Esophagus (tissue), 2 donors: ENCODE data around the gene MAP4. TPM values are rescaled to one million over a fixed set of nuclear protein-coding genes. Genes with fewer than 3 reads are reported as not detected.

Source experiments
- H3K27ac ChIP-seq, 2 donors: one replicate each; pipeline ENCODE4 v1.5.1; 2013; ENCODE audit warnings: low read depth in 2 of 2, mild to moderate bottlenecking in 2 of 2, inconsistent platforms in 1 of 2, low read length in 1 of 2, moderate library complexity in 1 of 2
- H3K27me3 ChIP-seq, 2 donors: one replicate each; pipeline ENCODE4 v1.6.1; 2013; ENCODE audit warnings: low read length in 2 of 2, control low read depth in 1 of 2, mild to moderate bottlenecking in 1 of 2; ENCODE audit not compliant: insufficient read depth in 2 of 2, control insufficient read depth in 1 of 2
- H3K36me3 ChIP-seq, 2 donors: one replicate each; pipeline ENCODE4 v1.6.1; 2013; ENCODE audit warnings: low read length in 1 of 2; ENCODE audit not compliant: control insufficient read depth in 2 of 2, insufficient read depth in 2 of 2
- H3K4me1 ChIP-seq, 2 donors: one replicate each; pipeline ENCODE4 v1.6.1; 2013; ENCODE audit warnings: low read length in 1 of 2; ENCODE audit not compliant: control insufficient read depth in 2 of 2, insufficient read depth in 2 of 2
- H3K4me3 ChIP-seq, 2 donors: one replicate each; pipeline ENCODE4 v1.5.1; 2013; ENCODE audit warnings: low read length in 2 of 2, mild to moderate bottlenecking in 2 of 2, low read depth in 1 of 2, moderate library complexity in 1 of 2
- H3K9me3 ChIP-seq, 2 donors: one replicate each; pipeline ENCODE4 v1.6.1; 2013; ENCODE audit warnings: mild to moderate bottlenecking in 2 of 2, low read depth in 1 of 2, low read length in 1 of 2, moderate library complexity in 1 of 2; ENCODE audit not compliant: control insufficient read depth in 2 of 2, insufficient read depth in 1 of 2
- WGBS, 2 donors: extraction: QIAGEN DNeasy Blood & Tissue Kit; methylation state at CpG; one replicate each; pipeline ENCODE4 v1.1.7; 2013; 5-methylcytosine and 5-hydroxymethylcytosine counted together
- polyA plus RNA-seq, 2 donors: library from polyadenylated mRNA; stranded (reverse); fragments of 200-250 nt; gene quantifications; one replicate each; pipeline ENCODE4 v1.2.3, GENCODE V29; 2013
- donor health status: healthy with polysubstance abuse.
- donor health status: Bipolar disorder and iron deficiency.

Gene MAP4
- polyA plus RNA-seq, 2 donors, result 48.8 to 60.4 TPM

DNA sequence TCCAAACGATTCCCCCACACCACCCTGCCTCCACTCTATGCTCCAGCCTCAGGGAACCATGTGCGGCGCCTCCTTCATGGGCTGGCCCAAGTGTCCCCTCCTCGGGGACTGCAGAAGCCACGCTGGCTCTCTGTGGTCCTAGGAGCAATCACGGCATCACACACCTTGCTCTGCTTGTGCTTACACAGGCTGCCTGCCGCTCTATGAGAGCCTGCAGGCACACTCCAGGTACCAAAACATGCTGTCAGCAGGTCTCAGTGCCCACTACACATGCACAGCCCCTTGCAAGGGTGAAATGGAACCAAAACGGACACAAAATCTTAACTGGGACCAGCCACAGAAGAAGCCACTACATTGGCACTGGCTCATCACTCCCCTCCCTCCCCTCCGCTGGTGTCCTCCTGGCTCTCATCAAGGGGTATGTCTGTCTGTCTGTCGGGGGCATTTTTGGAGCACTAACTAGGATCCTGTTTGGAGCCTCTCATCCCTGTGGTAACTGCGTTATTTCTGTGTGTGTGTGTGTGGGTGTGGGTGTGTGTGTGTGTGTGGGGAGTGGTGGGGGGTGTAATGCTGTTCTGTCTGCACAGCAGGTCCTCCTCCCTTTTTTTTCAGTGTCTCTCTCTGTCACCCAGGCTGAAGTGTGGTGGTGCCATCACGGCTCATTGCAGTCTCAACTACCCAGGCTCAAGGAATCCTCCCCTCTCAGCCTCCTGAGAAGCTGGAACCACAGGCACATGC is 152.7 kb downstream of the MAP4 start:
- Histone ChIP-seq H3K4me1 (no peaks in the 10 kb centered on the region), H3K36me3 (peaks cover 14 to 40% of the 10 kb centered on the region in 2 donors), H3K9me3 (no peaks in the 10 kb centered on the region), H3K27ac (no peak overlapping the region), H3K4me3 (no peak overlapping the region), H3K27me3 (no peaks in the 10 kb centered on the region)
- 90 to 95% methylated on average over 12 of the region's 12 CpGs for WGBS, 2 donors

DNA sequence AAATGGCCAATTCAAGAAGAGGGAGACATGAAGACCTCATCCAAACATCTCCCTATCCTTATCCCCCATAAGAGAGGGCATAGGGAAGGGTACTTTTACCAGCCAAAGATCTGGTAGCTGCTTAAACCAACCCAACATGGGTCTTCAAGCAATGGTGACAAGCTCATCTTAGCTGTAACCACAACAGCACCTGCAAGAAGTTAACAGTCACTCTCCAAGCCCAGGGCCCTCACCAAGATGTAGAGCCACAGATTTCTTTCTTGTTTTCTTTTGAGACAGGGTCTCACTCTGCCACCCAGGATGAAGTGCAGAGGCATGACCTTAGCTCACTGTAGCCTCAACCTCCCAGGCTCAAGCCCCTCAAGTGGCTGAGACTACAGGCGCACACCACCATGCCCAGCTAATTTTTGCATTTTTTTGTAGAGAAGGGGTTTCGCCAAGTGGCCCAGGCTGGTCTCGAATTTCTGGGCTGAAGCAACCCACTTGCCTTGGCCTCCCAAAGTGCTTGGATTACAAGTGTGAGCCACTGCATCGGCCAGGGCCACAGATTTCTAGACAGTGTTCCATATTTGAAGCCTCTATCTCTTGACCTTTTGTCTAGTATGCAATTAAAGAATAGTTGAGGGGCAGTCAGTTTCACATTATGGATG is 156.1 kb downstream of the MAP4 start:
- no peaks in the 10 kb centered on the region for H3K27me3 ChIP-seq
- no peaks in the 10 kb centered on the region for H3K4me1 ChIP-seq
- no peaks in the 10 kb centered on the region for H3K9me3 ChIP-seq
- 96 to 97% methylated on average over 4 of the region's 4 CpGs for WGBS, 2 donors
- no peak overlapping the region for H3K27ac ChIP-seq
- no peak overlapping the region for H3K4me3 ChIP-seq
- peaks cover 4 to 36% of the 10 kb centered on the region in 2 donors for H3K36me3 ChIP-seq

DNA sequence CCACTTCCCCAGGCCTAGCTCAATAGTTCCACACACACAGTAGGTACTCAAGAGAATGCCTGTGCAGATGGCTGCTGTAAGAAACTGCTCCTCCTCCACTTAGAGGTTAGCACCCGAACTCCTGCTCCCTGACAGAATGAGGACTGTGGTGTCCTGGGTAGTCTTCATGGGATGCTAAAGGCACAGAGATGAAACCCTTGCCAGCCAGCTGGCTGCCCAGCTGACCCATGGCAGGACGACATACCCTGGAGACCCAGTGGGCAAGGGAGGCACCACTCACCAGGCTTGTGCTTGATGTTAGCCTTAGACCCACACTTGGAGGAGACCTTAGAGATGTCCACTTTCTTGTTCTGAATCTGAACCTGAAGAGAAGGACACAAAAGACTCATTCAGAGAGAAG is 159.1 kb downstream of the MAP4 start:
- Histone ChIP-seq H3K36me3 (peaks cover 9 to 49% of the 10 kb centered on the region in 2 donors), H3K4me3 (no peak overlapping the region), H3K9me3 (no peaks in the 10 kb centered on the region), H3K4me1 (no peaks in the 10 kb centered on the region), H3K27ac (no peak overlapping the region), H3K27me3 (no peaks in the 10 kb centered on the region)
- 86 to 87% methylated on average over 2 of the region's 2 CpGs for WGBS, 2 donors

DNA sequence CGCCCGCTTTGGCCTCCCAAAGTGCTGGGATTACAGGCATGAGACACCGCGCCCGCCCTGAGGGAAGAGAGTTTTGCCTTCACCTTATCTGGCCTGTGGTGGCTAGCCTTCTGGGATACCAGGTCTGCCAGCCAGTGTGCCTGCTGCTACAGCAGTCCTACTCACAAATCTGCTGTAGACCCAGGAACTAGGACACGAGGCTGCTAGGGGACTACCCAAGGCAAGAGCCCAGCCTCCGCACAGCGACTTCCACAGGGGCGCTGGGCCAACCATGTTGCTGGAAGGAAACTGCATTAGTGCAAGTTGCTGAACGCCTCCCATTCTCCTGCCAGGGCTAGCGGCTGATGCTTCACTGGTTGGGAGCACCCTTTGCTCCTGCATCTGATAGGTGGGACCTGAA is 159.5 kb downstream of the MAP4 start:
- 77 to 78% methylated on average over 11 of the region's 11 CpGs for WGBS, 2 donors
- H3K36me3 ChIP-seq, result peaks cover 9 to 52% of the 10 kb centered on the region in 2 donors

DNA sequence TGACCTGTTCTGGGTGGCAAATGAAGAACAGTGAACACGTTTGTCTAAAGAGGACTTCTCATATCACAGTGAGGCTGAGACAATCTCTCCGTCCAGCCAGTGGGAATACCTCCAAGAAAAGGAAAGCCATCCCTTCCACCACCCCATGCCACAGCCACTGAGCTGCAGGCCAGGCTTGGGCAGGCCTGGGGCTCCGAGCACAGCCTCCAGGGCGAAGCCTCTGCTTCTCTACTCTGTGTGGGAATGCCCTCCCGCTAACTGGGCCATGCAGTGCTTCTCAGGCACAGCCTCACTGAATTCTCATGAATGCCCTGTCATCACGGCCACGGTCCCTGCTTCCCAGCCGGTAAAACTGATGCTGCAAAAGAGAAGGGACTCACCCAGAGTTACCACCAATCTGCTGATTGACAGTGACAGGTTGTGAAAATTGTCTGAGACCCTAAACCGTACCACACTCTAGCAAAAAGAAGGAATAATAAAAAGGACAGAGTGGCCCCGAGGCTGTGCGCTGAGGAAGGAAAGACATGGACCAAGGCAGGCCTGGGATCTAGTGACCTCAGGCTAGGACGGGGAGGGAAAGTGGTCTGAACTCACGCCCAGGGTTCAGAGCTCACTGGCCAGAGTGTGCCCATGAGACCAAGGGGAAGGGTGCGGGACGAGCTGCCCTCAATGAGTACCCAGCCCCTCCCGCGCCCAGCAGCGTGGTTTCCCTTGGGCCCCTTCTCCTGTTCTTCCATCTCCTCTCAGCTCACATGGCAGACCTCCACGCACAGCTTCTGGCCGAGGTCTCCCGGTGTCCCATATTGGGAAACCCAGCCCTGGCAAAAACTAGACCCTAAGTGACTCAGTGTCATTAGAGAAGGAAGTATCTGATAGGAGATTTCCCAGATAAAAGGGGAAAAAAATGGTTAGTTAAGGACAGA is 160.5 kb downstream of the MAP4 start:
- Histone ChIP-seq H3K27ac (no peak overlapping the region), H3K36me3 (peaks cover 9 to 57% of the 10 kb centered on the region in 2 donors)

More for the DNA sequence above, 159.5 kb downstream of the MAP4 start:
- Histone ChIP-seq H3K9me3 (no peaks in the 10 kb centered on the region), H3K4me1 (no peaks in the 10 kb centered on the region), H3K4me3 (no peak overlapping the region), H3K27ac (no peak overlapping the region), H3K27me3 (no peaks in the 10 kb centered on the region)

DNA sequence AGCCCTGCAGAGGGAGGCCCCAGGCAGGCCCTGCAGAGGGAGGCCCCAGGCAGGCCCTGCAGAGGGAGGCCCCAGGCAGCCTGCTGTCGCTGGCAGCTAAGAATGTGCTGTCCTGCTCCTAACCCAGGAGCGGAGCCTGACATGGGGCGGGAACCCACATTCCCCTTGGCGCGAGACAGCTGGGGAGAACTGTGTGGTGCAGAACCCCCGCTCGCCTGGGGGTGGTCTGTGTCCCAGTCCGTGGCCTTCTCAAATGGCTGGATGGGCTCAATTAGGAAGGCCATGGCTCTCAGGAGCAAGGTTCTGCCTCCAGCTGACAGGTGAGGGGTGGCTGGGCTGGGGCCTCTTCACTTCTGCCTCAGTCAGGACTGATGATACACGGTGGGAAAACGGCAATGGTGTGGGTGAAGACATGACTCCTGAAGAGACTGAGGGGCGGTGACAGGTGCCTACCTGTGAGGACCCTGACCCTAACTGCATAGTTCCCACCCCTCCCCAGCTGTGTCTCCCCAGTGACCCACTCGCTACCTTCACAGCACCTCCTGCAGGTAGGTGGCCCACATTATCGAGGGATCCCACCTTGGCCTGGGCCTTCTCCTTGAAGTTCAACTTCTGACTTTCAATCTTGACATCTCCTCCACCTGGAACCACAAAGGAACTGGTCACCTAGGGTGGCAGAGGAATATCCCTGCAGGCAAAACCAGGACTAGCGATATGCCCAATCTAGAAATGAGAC is 161.3 kb downstream of the MAP4 start:
- H3K4me3 ChIP-seq, result no peak overlapping the region
- no peak overlapping the region for H3K27ac ChIP-seq
- 88 to 92% methylated on average over 11 to 14 of the region's 14 CpGs for WGBS, 2 donors

More for the DNA sequence above, 160.5 kb downstream of the MAP4 start:
- Histone ChIP-seq H3K9me3 (no peaks in the 10 kb centered on the region), H3K27me3 (no peaks in the 10 kb centered on the region), H3K4me1 (no peaks in the 10 kb centered on the region), H3K4me3 (no peak overlapping the region)
- WGBS, 2 donors, result 91 to 92% methylated on average over 21 of the region's 21 CpGs

DNA sequence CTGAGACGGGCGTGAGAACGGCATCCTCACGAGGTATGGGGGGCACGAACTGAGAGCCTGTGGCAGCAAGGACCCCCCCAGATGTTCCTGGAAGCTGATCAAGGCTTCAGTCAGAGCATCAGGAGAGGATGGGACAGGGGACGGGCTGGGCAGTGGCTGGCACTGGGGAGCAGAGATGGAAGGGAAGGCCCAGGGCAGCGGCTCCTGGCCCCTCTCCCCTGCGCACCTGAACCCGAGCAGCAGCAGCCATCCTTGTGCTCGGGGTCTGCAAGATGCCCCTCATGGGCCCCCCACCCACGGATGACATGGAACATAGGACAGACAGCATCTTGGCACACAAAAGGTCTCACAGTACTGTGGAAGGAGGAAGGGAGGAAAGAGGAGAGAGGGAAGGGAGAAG is 161.9 kb downstream of the MAP4 start:
- no peaks in the 10 kb centered on the region for H3K9me3 ChIP-seq
- H3K4me1 ChIP-seq, result no peaks in the 10 kb centered on the region
- no peaks in the 10 kb centered on the region for H3K27me3 ChIP-seq
- H3K27ac ChIP-seq, result no peak overlapping the region
- WGBS, 2 donors, result 87% methylated on average over 11 of the region's 11 CpGs
- peaks cover 5 to 62% of the 10 kb centered on the region in 2 donors for H3K36me3 ChIP-seq
- no peak overlapping the region for H3K4me3 ChIP-seq

More for the DNA sequence above, 161.3 kb downstream of the MAP4 start:
- Histone ChIP-seq H3K36me3 (peaks cover 5 to 56% of the 10 kb centered on the region in 2 donors), H3K4me1 (no peaks in the 10 kb centered on the region), H3K9me3 (no peaks in the 10 kb centered on the region), H3K27me3 (no peaks in the 10 kb centered on the region)

DNA sequence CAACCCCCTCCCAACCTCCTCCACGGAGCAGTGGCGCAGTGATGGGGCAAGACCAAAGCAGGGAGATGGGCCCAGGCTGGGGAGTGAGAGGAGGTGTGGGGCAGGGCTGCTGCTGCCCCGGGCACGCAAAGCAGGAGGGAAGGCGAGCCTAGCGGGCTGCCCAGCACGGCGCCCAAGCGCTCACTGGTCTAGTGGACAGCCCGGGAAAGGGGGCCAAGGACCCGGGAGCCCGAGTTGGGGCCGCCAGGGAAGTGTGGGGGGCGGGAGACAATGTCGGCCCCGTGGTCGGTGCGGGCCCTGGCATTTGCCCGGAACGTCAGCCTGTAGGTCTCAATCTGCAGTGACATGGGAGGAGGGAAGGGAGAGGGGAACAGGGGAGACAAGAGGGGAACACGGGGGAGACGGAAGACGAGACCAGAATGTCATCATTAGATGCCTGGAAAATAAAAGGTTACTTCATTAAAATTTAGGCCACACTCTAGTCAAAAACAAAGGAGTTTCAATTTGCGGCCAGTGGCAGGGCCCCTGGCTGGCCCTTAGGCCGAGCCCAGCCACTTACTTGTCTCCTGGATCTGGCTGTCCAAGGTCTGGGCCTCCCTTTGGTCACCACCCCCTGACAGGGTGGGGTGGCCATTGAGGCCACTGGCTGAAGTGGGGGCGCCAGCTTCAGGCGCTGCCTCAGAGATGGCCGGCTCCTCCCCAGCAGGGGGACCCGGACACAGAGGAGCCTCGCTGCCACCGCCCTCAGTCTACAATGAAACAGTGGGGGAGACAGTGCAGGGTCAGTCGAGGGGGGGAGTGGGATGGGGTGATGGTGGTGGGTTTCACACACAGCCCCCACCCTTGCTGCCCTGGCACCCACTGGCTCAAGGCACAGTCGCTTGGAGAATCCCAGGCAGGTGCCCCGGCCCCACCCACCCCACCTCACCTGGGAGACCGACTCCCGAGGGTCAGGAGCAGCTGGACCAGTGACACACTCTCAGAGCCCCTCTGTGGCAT is 163.3 kb downstream of the MAP4 start:
- Histone ChIP-seq H3K27me3 (no peaks in the 10 kb centered on the region), H3K36me3 (peaks cover 8 to 73% of the 10 kb centered on the region in 2 donors), H3K4me3 (no peak overlapping the region), H3K4me1 (no peaks in the 10 kb centered on the region), H3K27ac (no peak overlapping the region), H3K9me3 (no peaks in the 10 kb centered on the region)
- WGBS, 2 donors, result 88 to 90% methylated on average over 35 to 36 of the region's 36 CpGs
